Fibroblast of mammary gland (primary cell): ENCODE data around the gene SLC36A1.
A peak's percentile ranks its signal among the peaks of the same experiment; 100 is the strongest.

Experiments
- DNase-seq: peaks from one replicate; pipeline ENCODE4 v3.0.0-alpha.2; 2010; ENCODE audit warnings: low read depth
- H3K4me3 ChIP-seq: 2 replicates; pipeline ENCODE4 v1.5.1; 2011; ENCODE audit warnings: low read depth, mild to moderate bottlenecking, low read length, moderate library complexity; ENCODE audit not compliant: control insufficient read depth
- CTCF ChIP-seq: conservative IDR thresholded peaks from 2 replicates; pipeline ENCODE4 v1.5.1; 2011; ENCODE audit warnings: low read depth, low read length, inconsistent platforms; ENCODE audit not compliant: control insufficient read depth, insufficient read depth

The SLC36A1 gene

DNA sequence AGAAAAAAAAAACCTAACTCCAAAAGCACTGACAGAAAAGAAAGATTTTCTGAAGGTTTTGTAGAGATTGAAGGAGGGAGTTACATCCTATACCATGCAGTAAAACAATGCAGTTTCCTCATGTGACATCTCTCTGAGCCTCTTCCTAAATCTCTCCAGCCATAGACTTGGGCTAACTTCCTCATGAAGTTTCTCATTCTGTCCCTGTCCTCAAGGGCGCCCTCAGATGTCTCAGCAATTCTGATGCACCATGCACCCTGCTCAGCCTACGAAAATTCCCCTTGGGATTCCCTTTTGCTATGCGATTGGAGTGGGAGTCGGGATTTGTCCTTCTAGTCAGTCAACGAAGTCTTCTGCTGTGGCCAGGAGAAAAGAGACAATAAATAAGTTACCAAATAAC is 74.8 kb downstream of the SLC36A1 start:
- DNase-seq, result no peak
- TF ChIP-seq CTCF, result no peak
- H3K4me3 ChIP-seq, result no peak overlapping the region

DNA sequence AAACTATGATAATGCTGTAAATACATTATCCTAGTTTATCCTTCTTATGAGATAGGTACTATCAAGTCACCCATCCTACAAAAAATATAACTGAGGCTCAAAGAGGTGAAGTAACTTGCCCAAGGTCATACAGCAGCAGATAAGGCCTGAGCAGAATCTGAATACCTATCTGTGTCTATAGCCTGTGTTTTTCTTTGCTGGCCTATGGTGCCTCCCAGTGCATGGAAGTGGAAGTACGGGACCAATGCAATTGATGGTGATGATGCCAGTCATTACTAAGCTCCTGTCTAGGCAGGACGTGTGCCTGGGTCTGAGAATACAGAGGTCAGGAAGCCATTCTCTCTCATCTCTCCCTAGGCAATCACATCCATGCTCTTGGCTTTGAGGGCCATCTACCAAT is 75.9 kb downstream of the SLC36A1 start:
- DNase-seq, result peak; percentile 63
- no peak overlapping the region for H3K4me3 ChIP-seq
- TF ChIP-seq CTCF, result peak; percentile 86

DNA sequence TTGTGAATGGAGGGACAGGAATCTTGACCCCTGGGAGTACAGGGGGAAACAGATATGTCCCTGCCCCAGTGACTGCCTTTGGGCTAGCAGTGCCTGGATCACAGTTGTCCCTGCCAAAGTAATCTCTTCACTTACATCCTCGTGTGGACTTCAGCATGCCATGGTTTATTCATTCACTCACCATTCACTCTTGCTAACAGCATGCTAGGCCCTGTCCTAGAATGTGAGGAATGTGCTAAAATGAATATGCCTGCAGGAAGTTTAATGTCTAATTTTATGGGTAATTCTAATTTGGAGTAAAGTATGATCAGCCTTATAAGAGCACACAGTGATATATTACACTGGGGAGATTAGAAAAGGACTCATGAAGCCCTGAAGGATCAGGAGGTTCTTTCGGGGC is 80.8 kb downstream of the SLC36A1 start:
- DNase-seq, result no peak
- no peak overlapping the region for H3K4me3 ChIP-seq
- TF ChIP-seq CTCF, result no peak

GRCh38 chr5:151528996-151529395 is 81.6 kb downstream of the SLC36A1 start:
- H3K4me3 ChIP-seq, result no peak overlapping the region
- no peak for TF ChIP-seq CTCF
- no peak for DNase-seq

GRCh38 chr5:151531581-151531980 is 84.2 kb downstream of the SLC36A1 start:
- no peak for TF ChIP-seq CTCF
- no peak overlapping the region for H3K4me3 ChIP-seq
- DNase-seq, result no peak

- DNase-seq, result no peak
- no peak overlapping the region for H3K4me3 ChIP-seq
- no peak for TF ChIP-seq CTCF
These were observed 85.0 kb downstream of the SLC36A1 start for GRCh38 chr5:151532416-151532815.

DNA sequence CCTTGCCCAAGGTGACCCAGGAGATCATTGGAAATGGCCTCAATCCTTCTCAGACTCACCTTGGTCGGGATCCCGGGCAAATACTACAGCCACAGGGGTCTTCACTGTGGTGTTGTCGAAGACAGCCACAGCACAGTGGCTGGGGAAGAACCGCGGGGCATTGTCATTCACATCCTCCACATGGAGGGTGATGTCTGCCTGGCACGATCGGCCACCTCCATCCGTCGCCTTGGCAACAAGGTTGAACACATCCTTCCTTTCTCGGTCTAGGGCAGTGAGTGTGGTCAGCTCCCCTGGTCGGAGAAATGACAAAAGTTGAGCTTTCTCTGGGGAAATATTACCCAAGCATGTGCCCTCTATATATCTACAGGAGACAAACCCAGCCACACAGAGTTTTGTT is 86.9 kb downstream of the SLC36A1 start:
- DNase-seq, result no peak
- no peak for TF ChIP-seq CTCF

More for the DNA sequence above, 86.9 kb downstream of the SLC36A1 start:
- H3K4me3 ChIP-seq, result no peak overlapping the region
